ENCODE results near the gene ITLN1. TPM values are rescaled to one million over a fixed set of nuclear protein-coding genes. Genes with fewer than 3 reads are reported as not detected.

ITLN1 gene
- total RNA-seq, 1 donor from 2014 or later, result 2.2 TPM

DNA sequence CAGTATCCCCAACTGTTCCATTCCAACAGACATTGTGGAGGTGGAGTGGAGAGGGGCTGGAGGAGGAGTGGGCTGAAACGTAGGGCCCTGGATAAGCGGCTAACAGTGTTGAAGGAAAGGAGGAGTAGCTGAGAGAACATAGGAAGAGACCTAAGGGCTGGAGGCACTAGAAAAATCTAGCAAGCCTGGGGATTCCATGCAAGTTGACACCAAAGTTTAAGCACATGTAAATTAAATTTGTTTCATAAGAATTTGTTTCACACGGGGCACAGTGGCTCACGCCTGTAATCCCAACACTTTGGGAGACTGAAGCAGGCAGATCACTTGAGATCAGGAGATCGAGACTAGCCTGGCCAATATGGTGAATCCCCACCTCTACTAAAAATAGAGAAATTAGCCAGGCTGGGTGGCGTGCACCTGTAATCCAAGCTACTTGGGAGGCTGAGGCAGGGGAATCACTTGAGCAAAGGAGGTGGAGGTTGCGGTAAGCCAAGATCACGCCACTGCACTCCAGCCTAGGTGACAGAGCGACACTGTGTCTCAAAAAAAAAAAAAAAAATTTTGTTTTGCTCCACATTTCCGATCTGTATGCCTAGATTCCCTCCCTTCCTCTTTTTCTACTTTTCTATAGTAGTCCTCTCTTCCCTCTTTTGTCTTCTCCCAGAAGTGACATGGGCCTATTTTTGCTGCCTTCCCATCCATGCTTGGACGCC is 21.8 kb downstream of the ITLN1 start:
- H3K27me3 ChIP-seq, result no peaks in the 10 kb centered on the region
- DNase-seq (ENCODE audit: low spot score in 2 of 2), result no peak
- no peak overlapping the region for H3K27ac ChIP-seq
- H3K36me3 ChIP-seq, result no peaks in the 10 kb centered on the region
- H3K9me3 ChIP-seq, result no peaks in the 10 kb centered on the region
- H3K4me3 ChIP-seq, result no peak overlapping the region
- H3K4me1 ChIP-seq, result no peaks in the 10 kb centered on the region
- TF ChIP-seq, protein P1, sequence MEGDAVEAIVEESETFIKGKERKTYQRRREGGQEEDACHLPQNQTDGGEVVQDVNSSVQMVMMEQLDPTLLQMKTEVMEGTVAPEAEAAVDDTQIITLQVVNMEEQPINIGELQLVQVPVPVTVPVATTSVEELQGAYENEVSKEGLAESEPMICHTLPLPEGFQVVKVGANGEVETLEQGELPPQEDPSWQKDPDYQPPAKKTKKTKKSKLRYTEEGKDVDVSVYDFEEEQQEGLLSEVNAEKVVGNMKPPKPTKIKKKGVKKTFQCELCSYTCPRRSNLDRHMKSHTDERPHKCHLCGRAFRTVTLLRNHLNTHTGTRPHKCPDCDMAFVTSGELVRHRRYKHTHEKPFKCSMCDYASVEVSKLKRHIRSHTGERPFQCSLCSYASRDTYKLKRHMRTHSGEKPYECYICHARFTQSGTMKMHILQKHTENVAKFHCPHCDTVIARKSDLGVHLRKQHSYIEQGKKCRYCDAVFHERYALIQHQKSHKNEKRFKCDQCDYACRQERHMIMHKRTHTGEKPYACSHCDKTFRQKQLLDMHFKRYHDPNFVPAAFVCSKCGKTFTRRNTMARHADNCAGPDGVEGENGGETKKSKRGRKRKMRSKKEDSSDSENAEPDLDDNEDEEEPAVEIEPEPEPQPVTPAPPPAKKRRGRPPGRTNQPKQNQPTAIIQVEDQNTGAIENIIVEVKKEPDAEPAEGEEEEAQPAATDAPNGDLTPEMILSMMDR (IDR thresholded peaks at IDR 0.05), result no peak
- intact Hi-C loops (cut with DNase I), result no loop called here

GRCh38 chr1:160862203-160863060 is 22.5 kb downstream of the ITLN1 start, which contains the start of gene CD244:
Gene CD244 (minus strand): TSS chr1:160862887. CDS start chr1:160862677, 210 bp downstream.
- H3K4me3 ChIP-seq, result no peak within 1 kb of the TSS
- no peaks in the 10 kb centered on the region for H3K27me3 ChIP-seq
- intact Hi-C loops (cut with DNase I), result no loop called here
- TF ChIP-seq, protein P1 (IDR thresholded peaks at IDR 0.05), result no peak
- no peak within 1 kb of the TSS for H3K27ac ChIP-seq
- H3K9me3 ChIP-seq, result no peaks in the 10 kb centered on the region
- no peaks in the 10 kb centered on the region for H3K4me1 ChIP-seq
- H3K36me3 ChIP-seq, result no peaks in the 10 kb centered on the region
- DNase-seq (ENCODE audit: low spot score in 2 of 2), result peak; percentile 24 to 66

DNA sequence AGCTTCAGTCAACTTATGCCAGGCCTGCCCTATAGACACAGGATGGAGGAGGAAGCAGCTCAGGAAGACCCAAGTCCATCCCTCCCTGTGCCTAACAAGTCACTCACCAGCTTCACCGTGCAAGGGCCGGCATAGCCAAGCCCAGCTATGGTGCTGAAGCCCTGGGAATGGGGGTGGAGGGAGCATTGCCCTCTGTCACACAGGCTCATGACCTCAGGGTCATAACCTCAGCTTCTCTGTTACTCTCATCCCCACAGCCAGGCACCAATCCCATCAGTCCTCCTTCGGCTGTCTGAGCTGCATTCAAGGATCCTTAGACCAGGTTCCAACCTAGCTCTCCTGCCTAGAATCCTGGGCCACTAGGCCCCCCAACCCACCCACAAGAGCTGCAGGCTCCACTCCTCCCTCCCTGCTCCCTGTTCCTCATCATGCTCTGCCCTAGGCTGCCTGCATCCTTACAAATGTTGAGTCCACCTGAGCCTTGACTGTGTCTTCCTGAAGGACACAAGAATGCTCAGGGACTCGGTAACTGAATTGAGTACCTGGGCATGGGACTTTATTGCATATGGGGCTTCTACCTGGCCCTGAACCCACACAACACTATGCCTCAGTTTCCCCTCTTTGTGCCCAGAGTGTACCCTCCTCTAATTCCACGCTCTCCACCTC is 24.0 kb downstream of the ITLN1 start:
- H3K9me3 ChIP-seq, result no peaks in the 10 kb centered on the region
- H3K4me1 ChIP-seq, result no peaks in the 10 kb centered on the region
- intact Hi-C loops (cut with DNase I), result no loop called here
- TF ChIP-seq, protein P1 (IDR thresholded peaks at IDR 0.05), result no peak
- H3K27ac ChIP-seq, result no peak overlapping the region
- no peak for DNase-seq (ENCODE audit: low spot score in 2 of 2)
- no peaks in the 10 kb centered on the region for H3K27me3 ChIP-seq
- H3K4me3 ChIP-seq, result no peak overlapping the region
- H3K36me3 ChIP-seq, result no peaks in the 10 kb centered on the region

DNA sequence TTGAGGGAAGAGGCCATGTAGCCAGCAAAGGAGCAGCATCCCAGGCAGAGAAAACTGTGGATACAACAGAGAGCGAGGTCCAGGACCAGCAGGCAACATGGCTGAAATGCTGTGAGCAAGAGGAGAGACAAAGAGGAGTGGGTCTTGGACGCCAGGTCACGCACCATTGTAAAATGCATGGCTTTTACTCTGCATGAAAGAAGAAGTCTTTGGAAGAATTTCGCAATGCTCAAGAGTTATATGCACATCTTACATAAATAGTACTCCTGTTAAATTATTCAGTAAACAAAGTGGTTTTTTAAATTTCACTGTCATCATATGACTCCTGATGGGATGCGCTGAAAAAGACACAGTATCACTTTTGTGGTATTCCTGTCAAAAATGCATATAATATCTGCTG is 25.8 kb downstream of the ITLN1 start:
- Histone ChIP-seq H3K4me1 (no peaks in the 10 kb centered on the region), H3K27ac (no peak overlapping the region), H3K36me3 (no peaks in the 10 kb centered on the region), H3K9me3 (no peaks in the 10 kb centered on the region), H3K4me3 (no peak overlapping the region), H3K27me3 (no peaks in the 10 kb centered on the region)
- intact Hi-C loops (cut with DNase I), result no loop called here
- DNase-seq (ENCODE audit: low spot score in 2 of 2), result no peak
- TF ChIP-seq, protein P1 (IDR thresholded peaks at IDR 0.05), result no peak

DNA sequence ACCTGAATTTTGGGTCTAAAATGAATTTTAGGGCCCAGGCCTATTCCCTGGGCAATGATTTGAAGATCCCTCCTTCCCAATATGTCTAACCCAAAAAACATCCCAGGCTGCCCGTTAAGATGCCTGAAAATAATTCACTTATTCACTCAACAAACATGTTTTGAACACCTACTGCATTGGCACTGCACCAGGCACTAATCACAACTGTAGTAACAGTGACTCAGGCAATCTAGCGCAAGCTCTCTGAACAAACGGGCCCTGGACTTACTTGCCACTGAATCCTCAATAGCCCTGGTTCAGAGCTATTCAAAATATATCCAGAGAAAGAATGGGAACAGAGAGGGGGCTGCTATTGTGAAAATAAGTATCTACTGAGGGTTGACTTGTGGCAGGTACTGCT is 26.5 kb downstream of the ITLN1 start:
- H3K27me3 ChIP-seq, result no peaks in the 10 kb centered on the region
- TF ChIP-seq, protein P1 (IDR thresholded peaks at IDR 0.05), result no peak
- H3K4me1 ChIP-seq, result no peaks in the 10 kb centered on the region
- intact Hi-C loops (cut with DNase I), result no loop called here
- no peak overlapping the region for H3K27ac ChIP-seq
- no peak overlapping the region for H3K4me3 ChIP-seq
- H3K36me3 ChIP-seq, result no peaks in the 10 kb centered on the region
- H3K9me3 ChIP-seq, result no peaks in the 10 kb centered on the region
- DNase-seq (ENCODE audit: low spot score in 2 of 2), result no peak
